KMS-11 (cell line): ENCODE measurements around the gene MZF1.
A peak's percentile ranks its signal among the peaks of the same experiment; 100 is the strongest.

Source experiments
- H2AFZ ChIP-seq: fragments of 200-600 bp; sonication (generic); 2 replicates; pipeline ENCODE4 v1.6.1; 2016; ENCODE audit warnings: antibody characterized with exemption, mixed run types, low read depth
- H3K27ac ChIP-seq: fragments of 200-600 bp; sonication (generic); 2 replicates; pipeline ENCODE4 v1.6.1; 2016; ENCODE audit warnings: mild to moderate bottlenecking, mixed run types
- H3K27me3 ChIP-seq: fragments of 200-600 bp; sonication (generic); 2 replicates; pipeline ENCODE4 v1.6.1; 2017; ENCODE audit warnings: mild to moderate bottlenecking, low read depth, mixed run types, moderate library complexity; ENCODE audit not compliant: insufficient read depth
- H3K36me3 ChIP-seq: fragments of 200-600 bp; sonication (generic); 2 replicates; pipeline ENCODE4 v1.6.1; 2017; ENCODE audit warnings: mild to moderate bottlenecking, mixed run types; ENCODE audit not compliant: insufficient read depth
- H3K4me1 ChIP-seq: fragments of 200-600 bp; sonication (generic); 2 replicates; pipeline ENCODE4 v1.6.1; 2016; ENCODE audit warnings: mild to moderate bottlenecking, low read depth, mixed run types; ENCODE audit not compliant: poor library complexity, severe bottlenecking
- H3K4me2 ChIP-seq: fragments of 200-600 bp; sonication (generic); 2 replicates; pipeline ENCODE4 v1.7.0; 2016; ENCODE audit warnings: mild to moderate bottlenecking, mixed run types
- H3K4me3 ChIP-seq: fragments of 200-600 bp; sonication (generic); IDR thresholded peaks from 2 replicates; pipeline ENCODE4 v1.6.1; 2017; ENCODE audit warnings: low read depth, low read length, mixed read lengths; ENCODE audit not compliant: insufficient read depth
- H3K79me2 ChIP-seq: fragments of 200-600 bp; sonication (generic); 2 replicates; pipeline ENCODE4 v1.6.1; 2016; ENCODE audit warnings: low read depth, mixed run types; ENCODE audit not compliant: insufficient read depth
- H3K9ac ChIP-seq: fragments of 200-600 bp; sonication (generic); 2 replicates; pipeline ENCODE4 v1.6.1; 2016; ENCODE audit warnings: mild to moderate bottlenecking, mixed run types
- H4K20me1 ChIP-seq: fragments of 200-600 bp; sonication (generic); 2 replicates; pipeline ENCODE4 v1.6.1; 2016; ENCODE audit warnings: mild to moderate bottlenecking, mixed run types; ENCODE audit not compliant: insufficient read depth
- TF ChIP-seq, protein P1 (sequence below): fragments of 200-600 bp; sonication (generic); conservative IDR thresholded peaks from 2 replicates; pipeline ENCODE4 v1.6.1; 2017; ENCODE audit warnings: low read depth, mild to moderate bottlenecking, antibody characterized with exemption, low read length, moderate library complexity, mixed read lengths

MZF1 gene

DNA sequence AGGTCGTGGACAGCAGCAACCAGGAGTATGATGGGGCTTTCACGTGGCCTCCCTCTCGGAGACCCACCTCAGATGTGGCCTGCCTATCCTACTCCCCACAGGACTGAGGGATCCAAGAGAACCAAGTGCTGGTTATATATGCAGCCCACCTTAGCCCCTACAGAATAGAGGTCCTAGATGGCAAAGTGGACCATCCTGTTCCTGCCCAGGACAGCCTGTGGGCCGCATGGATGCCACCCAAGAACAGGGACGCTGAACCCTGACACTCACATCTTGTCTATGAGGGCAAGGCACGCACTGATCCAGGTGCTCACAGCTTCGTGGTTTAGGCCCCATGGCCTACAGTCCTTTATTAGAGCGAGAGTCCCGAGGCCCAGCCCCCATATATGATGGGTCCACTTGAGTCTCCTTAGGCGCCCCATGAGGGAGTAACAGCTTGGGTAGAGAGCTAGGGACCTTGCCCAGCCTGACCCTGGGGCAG, 59.9 kb downstream of the MZF1 start:
- H3K79me2 ChIP-seq = peaks cover 19% of the 10 kb centered on the region
- no peak overlapping the region; the same call in 1 of the 2 replicates for H3K9ac ChIP-seq
- no peaks in the 10 kb centered on the region for H4K20me1 ChIP-seq
- H3K4me2 ChIP-seq = peak overlapping the region; percentile 55; the same call in 1 of the 2 replicates
- H3K36me3 ChIP-seq = no peaks in the 10 kb centered on the region
- H3K4me3 ChIP-seq = no peak overlapping the region
- no peaks in the 10 kb centered on the region for H3K27me3 ChIP-seq
- peak overlapping the region; percentile 68 for H2AFZ ChIP-seq
- TF ChIP-seq, protein P1, sequence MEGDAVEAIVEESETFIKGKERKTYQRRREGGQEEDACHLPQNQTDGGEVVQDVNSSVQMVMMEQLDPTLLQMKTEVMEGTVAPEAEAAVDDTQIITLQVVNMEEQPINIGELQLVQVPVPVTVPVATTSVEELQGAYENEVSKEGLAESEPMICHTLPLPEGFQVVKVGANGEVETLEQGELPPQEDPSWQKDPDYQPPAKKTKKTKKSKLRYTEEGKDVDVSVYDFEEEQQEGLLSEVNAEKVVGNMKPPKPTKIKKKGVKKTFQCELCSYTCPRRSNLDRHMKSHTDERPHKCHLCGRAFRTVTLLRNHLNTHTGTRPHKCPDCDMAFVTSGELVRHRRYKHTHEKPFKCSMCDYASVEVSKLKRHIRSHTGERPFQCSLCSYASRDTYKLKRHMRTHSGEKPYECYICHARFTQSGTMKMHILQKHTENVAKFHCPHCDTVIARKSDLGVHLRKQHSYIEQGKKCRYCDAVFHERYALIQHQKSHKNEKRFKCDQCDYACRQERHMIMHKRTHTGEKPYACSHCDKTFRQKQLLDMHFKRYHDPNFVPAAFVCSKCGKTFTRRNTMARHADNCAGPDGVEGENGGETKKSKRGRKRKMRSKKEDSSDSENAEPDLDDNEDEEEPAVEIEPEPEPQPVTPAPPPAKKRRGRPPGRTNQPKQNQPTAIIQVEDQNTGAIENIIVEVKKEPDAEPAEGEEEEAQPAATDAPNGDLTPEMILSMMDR = no peak
- no peak overlapping the region for H3K27ac ChIP-seq
- H3K4me1 ChIP-seq = peaks cover 24% of the 10 kb centered on the region
